ENCODE data around the gene RGS6.

The RGS6 gene

GRCh38 chr14:71947947-71948500 is 15.8 kb downstream of the RGS6 start:
- DNase-seq (ENCODE audit: low read depth in 2 of 2), result no peak

GRCh38 chr14:71952381-71953363 is 20.4 kb downstream of the RGS6 start:
- no peak for DNase-seq (ENCODE audit: low read depth in 2 of 2)

DNA sequence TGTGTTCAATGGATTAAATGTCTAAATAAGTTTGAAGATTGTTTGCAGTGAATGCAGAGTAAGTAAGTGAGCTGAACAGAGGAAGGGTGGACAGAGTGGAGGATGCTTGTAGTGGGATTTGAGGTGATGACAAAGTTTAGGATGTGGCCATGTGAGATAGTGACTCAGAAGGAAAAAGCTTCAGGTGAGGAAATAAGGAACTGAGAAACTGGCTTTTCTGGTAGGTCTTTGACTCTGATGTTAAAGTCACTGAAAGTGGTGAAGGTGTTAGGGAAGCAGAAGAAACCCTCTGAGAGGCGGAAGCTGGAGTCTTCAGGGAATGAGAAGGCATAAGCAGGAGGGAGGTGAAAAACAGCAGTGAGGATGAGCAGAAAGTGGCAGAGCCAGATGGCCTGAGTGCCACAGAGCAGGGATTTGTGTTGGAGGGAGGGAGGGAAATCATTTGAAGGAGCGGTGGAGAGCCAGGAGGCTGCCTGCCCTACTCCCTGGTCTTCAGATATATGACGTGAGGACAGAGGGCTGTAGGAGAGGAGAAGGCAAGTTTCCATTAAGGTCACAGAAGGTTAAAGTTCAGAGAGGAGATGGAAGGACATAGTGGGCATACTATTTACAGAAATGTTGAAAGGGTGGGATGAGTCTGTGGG is 24.8 kb downstream of the RGS6 start:
- DNase-seq (ENCODE audit: low read depth in 2 of 2), result no peak

- DNase-seq (ENCODE audit: low read depth in 2 of 2), result no peak
Measured at GRCh38 chr14:71959055-71959454, 26.8 kb downstream of the RGS6 start.

- no peak for DNase-seq (ENCODE audit: low read depth in 2 of 2)
Measured at GRCh38 chr14:71960494-71961353, 28.5 kb downstream of the RGS6 start.

DNA sequence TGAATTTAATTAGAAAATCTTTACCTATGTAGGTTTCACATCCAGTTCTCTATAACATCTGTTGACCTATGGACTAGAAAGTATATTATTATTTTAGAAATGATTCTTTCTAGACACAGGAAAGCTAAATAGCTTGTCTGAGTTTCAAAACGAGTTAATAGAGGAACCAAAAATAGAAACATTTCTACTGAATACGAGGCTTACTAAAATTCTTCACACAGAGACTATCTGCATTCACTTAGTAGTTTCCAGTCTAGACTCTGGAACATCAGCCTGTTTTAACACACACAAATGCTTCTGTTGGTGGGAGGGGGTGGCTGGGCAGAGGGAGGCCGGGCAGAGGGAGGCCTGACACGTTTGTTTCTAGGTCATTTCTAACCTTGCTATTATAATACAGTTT is 29.7 kb downstream of the RGS6 start:
- DNase-seq (ENCODE audit: low read depth in 2 of 2), result no peak

- DNase-seq (ENCODE audit: low read depth in 2 of 2), result no peak
Measured at GRCh38 chr14:71964716-71965115, 32.5 kb downstream of the RGS6 start.

DNA sequence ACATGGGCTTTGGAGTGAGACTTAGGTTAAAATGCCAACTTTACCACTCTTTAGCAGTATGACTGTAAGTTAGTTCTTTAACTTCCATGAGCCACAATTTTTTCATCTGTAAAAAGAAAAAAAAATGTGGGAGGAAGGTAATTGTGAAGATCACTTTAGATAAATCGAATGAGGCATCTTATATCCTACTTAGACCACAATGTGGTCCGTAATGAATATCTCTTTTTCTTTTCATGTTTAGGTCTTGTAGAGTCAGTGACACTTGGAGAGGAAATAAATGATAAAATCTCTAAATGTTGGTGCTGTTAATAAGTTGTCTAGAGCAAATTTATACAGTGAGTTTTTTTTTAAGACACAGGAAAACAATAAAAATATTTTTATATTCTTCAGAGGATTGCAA is 34.3 kb downstream of the RGS6 start:
- DNase-seq (ENCODE audit: low read depth in 2 of 2), result no peak

GRCh38 chr14:71967704-71968103 is 35.5 kb downstream of the RGS6 start:
- DNase-seq (ENCODE audit: low read depth in 2 of 2), result no peak

DNA sequence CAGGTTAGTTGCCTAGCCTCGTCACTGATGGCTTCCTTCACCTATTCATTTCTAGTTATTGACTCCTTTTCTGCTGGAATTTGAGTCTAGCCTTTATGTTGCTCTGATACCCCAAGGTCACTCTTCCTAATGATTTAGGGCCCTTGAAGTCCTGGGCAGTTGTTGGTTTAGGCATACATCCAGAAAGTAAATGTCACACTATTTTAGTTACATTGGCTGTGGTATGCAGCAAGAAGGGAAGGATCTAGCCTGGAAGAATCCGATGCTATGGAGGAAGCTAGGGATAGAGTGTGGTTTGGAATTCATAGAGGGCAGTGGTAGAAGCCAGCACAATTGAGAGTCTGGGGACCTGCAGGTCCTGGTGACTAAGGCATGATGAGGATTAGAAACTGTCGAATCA is 38.0 kb downstream of the RGS6 start:
- no peak for DNase-seq (ENCODE audit: low read depth in 2 of 2)

DNA sequence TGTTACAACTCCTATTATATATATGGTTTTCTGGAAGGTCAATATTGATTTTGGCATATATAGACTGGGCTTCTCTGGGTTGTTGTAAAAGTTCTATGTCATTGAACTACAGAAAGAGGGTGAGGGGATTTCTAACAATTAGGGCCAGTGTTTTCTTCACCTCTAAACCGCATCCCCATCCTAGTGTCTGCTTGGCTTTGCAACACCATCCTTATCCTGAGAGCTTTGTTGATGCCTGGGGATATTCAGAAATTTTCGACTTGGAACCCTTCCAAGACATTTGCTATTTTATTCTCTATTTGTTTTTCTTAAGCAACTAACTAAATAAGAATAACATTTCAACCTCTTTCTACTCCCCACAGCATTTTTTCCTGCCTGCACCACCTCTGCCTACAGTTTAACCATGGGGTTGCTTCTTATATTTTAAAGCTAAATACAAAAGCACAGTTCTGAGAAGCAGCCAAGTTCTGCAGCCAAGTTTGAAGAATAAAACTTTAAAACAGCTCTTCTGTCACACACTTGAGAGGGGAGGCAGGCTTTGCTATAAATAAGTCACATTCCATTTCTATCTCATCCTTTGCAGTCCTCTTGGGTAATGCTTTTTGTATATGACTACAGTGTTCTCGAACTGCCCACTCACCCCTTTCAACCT is 53.4 kb downstream of the RGS6 start:
- no peak for DNase-seq (ENCODE audit: low read depth in 2 of 2)

DNA sequence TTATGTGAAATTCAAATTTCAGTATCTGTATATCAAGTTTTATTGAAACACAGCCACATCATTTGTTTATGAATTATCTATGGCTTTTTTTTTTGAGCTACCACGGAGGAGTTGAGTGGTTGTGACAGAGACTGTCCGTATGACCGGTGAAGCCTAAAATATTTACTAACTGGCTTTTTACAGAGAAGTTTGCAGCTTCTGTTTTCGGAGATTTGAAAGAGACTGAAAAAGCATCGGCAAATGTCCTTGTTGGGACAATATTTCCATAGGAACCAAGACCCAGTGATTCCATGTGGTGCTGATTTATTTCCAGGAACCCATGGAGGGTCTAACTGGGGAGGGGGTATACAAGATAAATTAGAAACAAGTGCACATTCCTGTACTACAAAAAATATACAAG is 56.2 kb downstream of the RGS6 start:
- no peak for DNase-seq (ENCODE audit: low read depth in 2 of 2)

DNA sequence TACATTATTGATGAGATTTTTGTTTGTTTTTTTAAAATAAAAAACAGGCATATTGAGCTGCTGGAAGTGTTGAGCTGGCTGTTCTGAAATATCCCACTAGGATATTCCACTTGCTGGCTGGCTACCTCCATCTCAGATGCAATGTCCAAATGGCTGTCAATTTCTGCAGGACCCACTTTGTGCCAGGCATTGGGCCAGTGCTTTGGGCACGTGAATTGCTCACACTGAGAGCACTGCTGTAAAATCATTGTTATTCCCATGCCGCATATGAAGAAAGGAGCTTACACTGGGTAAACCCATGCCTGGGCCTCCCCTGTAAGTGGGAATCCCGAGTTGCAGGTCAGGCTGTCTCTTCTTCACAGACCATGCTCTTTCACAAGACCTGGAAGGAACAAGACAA is 56.7 kb downstream of the RGS6 start:
- DNase-seq (ENCODE audit: low read depth in 2 of 2), result no peak

DNA sequence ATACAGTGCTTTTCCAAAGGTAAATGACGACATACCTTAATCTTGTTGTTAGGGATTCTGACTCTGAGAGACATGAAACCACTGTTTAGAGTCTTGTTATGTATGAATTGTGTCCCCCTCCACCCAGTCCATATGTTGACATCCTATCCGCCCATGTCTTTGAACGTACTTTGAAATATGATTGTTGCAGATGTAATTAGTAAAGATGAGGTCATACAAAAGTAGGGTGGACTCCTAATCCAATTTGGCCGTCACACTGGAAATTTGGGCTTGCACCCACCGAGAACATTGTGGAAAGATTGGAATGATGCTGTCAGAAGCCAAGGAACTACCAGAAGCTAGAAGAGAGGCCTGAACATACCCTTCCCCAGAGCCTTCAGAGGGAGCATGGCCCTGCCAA is 62.2 kb downstream of the RGS6 start:
- no peak for DNase-seq (ENCODE audit: low read depth in 2 of 2)

- DNase-seq (ENCODE audit: low read depth in 2 of 2), result no peak
Measured at GRCh38 chr14:71995741-71996140, 63.5 kb downstream of the RGS6 start.

DNA sequence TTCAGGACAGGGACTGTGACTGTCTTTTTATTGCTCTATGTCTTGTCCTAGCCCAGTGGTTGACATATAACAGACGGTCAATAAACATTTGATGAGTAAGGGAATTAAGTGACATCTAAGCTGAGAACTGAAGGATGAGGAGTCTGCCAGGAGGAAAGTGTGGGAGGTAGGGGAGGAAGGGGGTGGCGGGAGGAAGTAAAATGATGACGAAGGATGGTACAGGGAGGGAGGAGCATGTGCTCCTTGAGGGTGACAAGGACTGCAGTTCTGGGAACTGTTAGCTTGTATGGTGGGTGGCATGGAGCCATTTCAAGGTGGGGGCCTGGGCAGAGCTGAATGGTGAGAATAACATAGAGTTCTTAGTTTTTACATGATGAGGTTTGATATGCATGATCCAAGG is 64.4 kb downstream of the RGS6 start:
- no peak for DNase-seq (ENCODE audit: low read depth in 2 of 2)

DNA sequence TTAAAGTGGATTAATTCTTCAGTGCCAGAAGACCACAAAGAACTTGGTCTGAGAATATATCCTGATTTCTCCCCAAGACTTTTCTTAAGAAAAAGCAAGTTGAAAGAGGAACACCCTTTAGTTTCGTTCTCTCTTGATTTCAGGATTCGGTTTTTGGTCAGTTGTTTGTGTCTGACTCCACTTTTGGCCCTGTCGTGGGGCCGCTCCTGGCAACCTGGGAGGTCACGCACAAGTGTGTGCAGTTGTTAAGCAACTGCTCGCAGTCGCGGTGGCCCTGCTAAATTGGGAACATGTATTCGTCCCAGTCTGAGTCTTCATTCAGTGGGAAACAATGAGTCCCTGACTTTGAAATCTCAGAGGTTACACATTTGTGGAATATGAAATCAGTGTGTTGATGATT is 68.7 kb downstream of the RGS6 start:
- no peak for DNase-seq (ENCODE audit: low read depth in 2 of 2)

DNA sequence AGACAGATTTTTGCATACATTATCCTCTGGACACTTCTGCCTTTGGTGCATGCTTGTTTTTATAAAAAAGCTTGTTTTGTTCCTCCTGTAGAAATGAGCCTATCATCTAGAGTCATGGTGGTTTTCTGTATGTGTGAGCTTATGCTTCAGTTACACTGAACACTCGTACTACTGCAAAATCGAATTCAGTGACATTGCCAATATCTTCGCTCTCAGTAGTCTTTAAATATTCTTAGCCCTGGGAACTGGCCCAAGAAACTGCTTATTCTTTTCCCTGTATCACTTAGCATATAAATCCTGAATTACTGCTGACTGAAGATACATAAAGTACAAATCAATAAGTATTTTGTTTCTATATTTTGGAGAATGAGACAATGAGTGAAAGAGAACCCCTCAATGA is 70.5 kb downstream of the RGS6 start:
- no peak for DNase-seq (ENCODE audit: low read depth in 2 of 2)

DNA sequence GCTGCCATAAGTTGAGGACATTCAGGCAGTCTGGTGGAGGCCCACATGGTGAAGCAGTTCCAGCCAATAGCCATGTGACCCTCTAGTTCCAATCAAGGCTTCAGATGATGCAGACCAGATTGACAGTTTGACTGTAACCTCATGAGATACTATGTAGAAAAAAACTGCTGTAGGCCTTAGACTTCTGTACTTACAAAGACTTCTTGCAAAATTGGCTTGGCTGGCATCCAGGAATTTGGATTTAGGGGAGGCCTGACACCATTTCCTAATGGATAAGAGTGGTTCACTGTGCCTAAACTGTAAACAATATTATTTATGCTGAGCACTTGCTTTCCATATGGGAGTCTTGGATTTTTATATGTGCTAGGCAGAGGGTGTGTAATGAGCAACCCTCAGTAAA is 76.4 kb downstream of the RGS6 start:
- DNase-seq (ENCODE audit: low read depth in 2 of 2), result no peak

- no peak for DNase-seq (ENCODE audit: low read depth in 2 of 2)
Measured at GRCh38 chr14:72010474-72010873, 78.2 kb downstream of the RGS6 start.

DNA sequence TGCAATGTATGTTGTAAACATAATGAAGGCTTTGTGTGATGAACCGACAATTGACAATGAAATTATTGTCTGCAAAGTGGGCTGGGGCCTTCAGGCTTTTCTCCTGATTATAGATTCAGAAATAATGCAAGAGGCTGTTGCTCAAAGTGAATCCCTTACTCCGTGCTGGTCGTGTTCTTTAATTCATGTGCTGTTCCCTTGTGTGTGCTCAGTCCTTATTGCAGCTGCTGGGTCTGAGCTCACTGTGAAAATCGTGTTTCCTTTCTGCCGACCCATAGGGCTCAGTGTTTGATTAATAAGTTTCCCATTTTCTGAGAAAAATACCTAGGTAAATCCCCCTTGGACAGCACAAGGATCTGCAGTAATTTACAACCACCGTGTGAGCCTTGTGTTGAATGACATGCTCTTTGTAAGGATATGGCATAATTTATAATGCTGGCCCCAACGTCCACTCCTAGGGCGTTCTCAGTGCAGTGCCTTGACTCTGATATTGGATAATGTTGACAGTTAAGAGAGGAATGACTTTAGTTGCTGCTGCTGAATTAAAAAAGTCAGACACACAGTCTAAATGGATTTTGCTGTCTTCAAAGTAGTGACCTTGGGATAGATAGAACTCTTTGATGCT is 81.6 kb downstream of the RGS6 start:
- DNase-seq (ENCODE audit: low read depth in 2 of 2), result no peak
